Osteoblast (primary cell): ENCODE data around the gene DNAH11. TPM values are rescaled to one million over a fixed set of nuclear protein-coding genes. Genes with fewer than 3 reads are reported as not detected.

Source experiments
- DNase-seq: peaks from one replicate; pipeline ENCODE4 v3.0.0; 2011; ENCODE audit warnings: low spot score, mixed read lengths; ENCODE audit not compliant: insufficient read length; ENCODE audit errors: missing footprints
- H2AFZ ChIP-seq: 2 replicates; pipeline ENCODE4 v1.6.0; 2011; ENCODE audit warnings: mild to moderate bottlenecking, low read length
- H3K27ac ChIP-seq: 2 replicates; pipeline ENCODE4 v1.5.1; 2011; ENCODE audit warnings: mild to moderate bottlenecking, low read depth, low read length, moderate library complexity
- H3K27me3 ChIP-seq: 2 replicates; pipeline ENCODE4 v1.6.0; 2012; ENCODE audit warnings: mild to moderate bottlenecking, control low read depth, inconsistent platforms, low read length, moderate library complexity; ENCODE audit not compliant: insufficient read depth
- H3K36me3 ChIP-seq: 2 replicates; pipeline ENCODE4 v1.5.1; 2011; ENCODE audit warnings: mild to moderate bottlenecking, low read length, control low read depth, moderate library complexity; ENCODE audit not compliant: insufficient read depth
- H3K4me1 ChIP-seq: 2 replicates; pipeline ENCODE4 v1.5.1; 2011; ENCODE audit warnings: mild to moderate bottlenecking, low read length, control low read depth, moderate library complexity; ENCODE audit not compliant: insufficient read depth
- H3K4me2 ChIP-seq: 2 replicates; pipeline ENCODE4 v1.6.0; 2011; ENCODE audit warnings: mild to moderate bottlenecking, low read length; ENCODE audit not compliant: insufficient read depth
- H3K4me3 ChIP-seq: fragments of 200-600 bp; sonication (generic); 3 replicates; pipeline ENCODE4 v1.5.1; 2012; ENCODE audit warnings: mild to moderate bottlenecking, low read length, inconsistent platforms; ENCODE audit not compliant: insufficient read depth
- H3K79me2 ChIP-seq: 2 replicates; pipeline ENCODE4 v1.6.0; 2012; ENCODE audit warnings: mild to moderate bottlenecking, low read length, control low read depth, inconsistent platforms; ENCODE audit not compliant: insufficient read depth
- H3K9me3 ChIP-seq: 2 replicates; pipeline ENCODE4 v1.5.1; 2011; ENCODE audit warnings: low read depth, low read length, control low read depth
- H4K20me1 ChIP-seq: 2 replicates; pipeline ENCODE4 v1.6.0; 2012; ENCODE audit warnings: mild to moderate bottlenecking, low read length, control low read depth; ENCODE audit not compliant: insufficient read depth
- CTCF ChIP-seq: IDR thresholded peaks from 2 replicates; pipeline ENCODE4 v1.5.1; 2011; ENCODE audit warnings: mild to moderate bottlenecking, low read depth, low read length, moderate library complexity; ENCODE audit errors: extremely low read depth
- total RNA-seq: library from RNA; depleted of rRNA; stranded (reverse); fragments of >200 nt; gene quantifications from 2 replicates; pipeline ENCODE4 v1.2.3, GENCODE V29; 2012

Gene DNAH11
- total RNA-seq, 1 donor = 1.1 TPM

- H3K4me1 ChIP-seq = peaks cover 17% of the 10 kb centered on the region
- H4K20me1 ChIP-seq = no peaks in the 10 kb centered on the region
- H2AFZ ChIP-seq = no peak overlapping the region
- peaks cover 16% of the 10 kb centered on the region for H3K36me3 ChIP-seq
- peak; percentile 77 for DNase-seq
- no peak overlapping the region for H3K4me3 ChIP-seq
- peak overlapping the region; percentile 73 for H3K27ac ChIP-seq
- peak overlapping the region; percentile 41 for H3K4me2 ChIP-seq
- TF ChIP-seq CTCF = no peak
- H3K9me3 ChIP-seq = no peaks in the 10 kb centered on the region
- no peaks in the 10 kb centered on the region for H3K79me2 ChIP-seq
- no peaks in the 10 kb centered on the region for H3K27me3 ChIP-seq
Measured at GRCh38 chr7:21912305-21912704, 369.5 kb downstream of the DNAH11 start.

GRCh38 chr7:21912931-21913780, 370.3 kb downstream of the DNAH11 start:
- H3K36me3 ChIP-seq = peaks cover 9% of the 10 kb centered on the region
- peaks cover 17% of the 10 kb centered on the region for H3K4me1 ChIP-seq
- no peak overlapping the region for H3K4me2 ChIP-seq
- H3K4me3 ChIP-seq = no peak overlapping the region
- H3K27me3 ChIP-seq = no peaks in the 10 kb centered on the region
- no peak overlapping the region for H2AFZ ChIP-seq
- H3K79me2 ChIP-seq = peaks cover 1% of the 10 kb centered on the region
- DNase-seq = no peak
- H3K27ac ChIP-seq = peak overlapping the region; percentile 73
- H3K9me3 ChIP-seq = no peaks in the 10 kb centered on the region
- TF ChIP-seq CTCF = no peak
- H4K20me1 ChIP-seq = no peaks in the 10 kb centered on the region

DNA sequence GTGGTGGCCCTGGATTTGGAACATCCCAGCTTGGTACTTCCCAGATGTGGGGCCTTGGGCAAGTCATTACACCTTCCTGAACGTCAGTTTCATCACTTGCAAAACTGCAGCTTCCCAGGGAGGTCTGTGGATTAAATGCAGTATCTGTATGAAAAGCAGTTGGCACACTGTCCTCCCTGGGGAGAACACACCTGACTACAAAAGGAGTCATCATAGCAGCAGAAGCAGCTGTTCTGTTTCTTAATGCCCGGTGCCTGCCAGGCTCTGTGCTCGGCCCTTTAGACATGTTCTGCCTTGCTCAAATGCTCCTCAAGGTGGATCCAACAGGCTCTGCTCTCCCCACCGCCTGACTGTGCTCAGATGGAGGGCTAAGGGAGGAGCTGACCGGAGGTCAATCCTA, 371.8 kb downstream of the DNAH11 start:
- Histone ChIP-seq H3K79me2 (peaks cover 7% of the 10 kb centered on the region), H3K4me2 (no peak overlapping the region), H3K27ac (no peak overlapping the region), H4K20me1 (no peaks in the 10 kb centered on the region), H3K4me3 (no peak overlapping the region), H3K4me1 (peaks cover 17% of the 10 kb centered on the region), H3K27me3 (no peaks in the 10 kb centered on the region), H3K36me3 (peaks cover 9% of the 10 kb centered on the region), H3K9me3 (no peaks in the 10 kb centered on the region), H2AFZ (no peak overlapping the region)
- TF ChIP-seq CTCF = no peak
- DNase-seq = no peak

- Histone ChIP-seq H3K79me2 (peaks cover 12% of the 10 kb centered on the region), H3K4me3 (no peak overlapping the region), H3K36me3 (peaks cover 9% of the 10 kb centered on the region), H3K27ac (no peak overlapping the region), H3K27me3 (no peaks in the 10 kb centered on the region), H3K9me3 (no peaks in the 10 kb centered on the region), H2AFZ (no peak overlapping the region), H4K20me1 (no peaks in the 10 kb centered on the region), H3K4me2 (no peak overlapping the region), H3K4me1 (peaks cover 17% of the 10 kb centered on the region)
- TF ChIP-seq CTCF = no peak
- no peak for DNase-seq
Measured at GRCh38 chr7:21915140-21915539, 372.3 kb downstream of the DNAH11 start.
